ENCODE data around the gene FAM3C.

Gene FAM3C

DNA sequence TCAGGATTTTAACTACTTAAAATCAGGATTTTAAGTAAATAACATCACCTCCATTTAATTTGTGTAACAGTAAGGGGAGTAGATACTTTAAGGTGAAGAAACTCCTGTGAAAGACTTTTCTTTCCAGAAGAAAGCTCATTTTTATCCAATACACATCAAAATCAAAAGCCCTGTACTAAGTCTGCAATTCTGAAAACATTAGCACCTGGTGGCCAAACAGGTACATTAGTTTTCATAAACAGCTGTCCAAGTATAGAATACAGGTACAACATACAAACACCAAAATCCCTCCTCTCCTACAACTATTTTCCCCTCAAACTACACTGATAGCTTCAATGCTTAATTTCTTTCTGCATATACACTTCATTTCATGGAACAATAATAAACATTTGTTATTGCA is 22.9 kb downstream of the FAM3C start:
- no peak for DNase-seq

DNA sequence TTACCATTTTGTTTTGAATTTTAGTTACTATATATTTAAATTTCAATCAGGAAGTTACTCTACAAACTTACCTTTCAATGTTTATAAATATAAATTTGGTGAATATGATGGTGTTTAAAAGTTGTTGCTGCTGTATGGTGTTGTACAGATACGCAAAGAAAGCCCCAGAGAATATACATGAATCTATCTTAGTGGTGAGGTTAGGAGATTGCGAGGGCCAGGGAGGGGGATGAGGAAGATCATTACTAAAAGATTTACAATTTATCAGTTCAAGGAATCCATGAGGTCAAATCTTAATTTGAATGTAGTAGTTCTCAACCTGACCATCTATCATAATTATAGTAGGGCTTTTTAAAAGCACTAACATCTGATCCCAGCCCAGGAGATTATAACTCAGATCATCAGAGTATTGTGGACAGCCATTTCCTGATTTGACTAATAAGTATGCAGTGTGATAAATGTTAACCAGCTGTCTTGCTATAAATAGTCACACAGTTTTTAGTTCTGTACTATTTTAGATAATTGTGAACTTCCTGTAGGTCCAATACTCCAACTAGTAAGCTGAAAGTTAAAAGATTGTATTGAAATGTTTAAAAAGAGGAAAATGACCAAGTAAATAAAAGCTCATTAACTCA is 23.6 kb downstream of the FAM3C start:
- DNase-seq: no peak

DNA sequence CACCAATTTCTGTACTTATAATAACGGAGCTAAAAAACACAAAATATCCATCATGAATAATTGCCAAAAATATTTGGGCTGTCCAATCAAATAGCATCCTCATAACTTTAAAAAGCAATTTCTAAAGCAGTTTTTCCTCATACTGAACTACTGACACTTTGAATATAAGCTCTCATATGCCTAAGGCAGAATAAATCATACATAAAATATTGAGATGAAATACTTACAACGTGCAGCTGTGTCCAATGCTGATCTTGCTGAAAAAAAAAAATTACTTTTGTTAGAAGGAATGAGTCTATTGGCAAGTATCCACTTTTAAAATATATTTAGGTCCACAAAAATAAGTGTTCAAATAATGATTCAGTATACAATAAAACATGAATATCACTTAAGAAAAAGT is 24.2 kb downstream of the FAM3C start:
- no peak for DNase-seq

GRCh38 chr7:121371367-121371766 is 24.7 kb downstream of the FAM3C start:
- no peak for DNase-seq

- DNase-seq: no peak
Observed at GRCh38 chr7:121369462-121369861, 26.6 kb downstream of the FAM3C start.

DNA sequence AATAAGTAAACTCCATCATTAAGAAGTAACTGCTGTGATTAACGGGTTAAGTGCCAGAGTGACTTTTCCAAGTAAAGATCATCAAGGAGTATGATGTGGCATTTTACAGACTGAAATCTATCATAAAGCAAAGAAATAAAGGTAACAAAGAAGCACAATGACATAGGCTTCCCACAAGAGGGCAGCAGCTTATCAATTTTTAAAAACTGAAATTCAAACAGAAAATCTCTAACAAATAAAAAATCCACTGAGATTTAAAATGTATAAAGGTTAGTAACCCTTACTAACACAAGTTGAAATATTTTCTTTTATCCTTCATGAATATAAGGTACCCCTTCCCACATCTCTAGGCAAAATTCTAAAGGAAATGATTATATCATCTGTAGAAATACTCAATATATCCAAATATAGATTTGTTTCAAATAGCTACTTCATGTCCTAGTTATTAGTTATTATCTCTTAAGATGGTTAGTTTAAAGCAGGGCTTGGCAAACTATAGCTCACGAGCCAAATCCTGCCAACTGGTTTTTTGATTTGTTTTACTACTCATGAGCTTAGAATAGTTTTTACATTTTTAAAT is 29.2 kb downstream of the FAM3C start:
- DNase-seq: no peak

GRCh38 chr7:121360564-121360963 is 35.5 kb downstream of the FAM3C start:
- no peak for DNase-seq

DNA sequence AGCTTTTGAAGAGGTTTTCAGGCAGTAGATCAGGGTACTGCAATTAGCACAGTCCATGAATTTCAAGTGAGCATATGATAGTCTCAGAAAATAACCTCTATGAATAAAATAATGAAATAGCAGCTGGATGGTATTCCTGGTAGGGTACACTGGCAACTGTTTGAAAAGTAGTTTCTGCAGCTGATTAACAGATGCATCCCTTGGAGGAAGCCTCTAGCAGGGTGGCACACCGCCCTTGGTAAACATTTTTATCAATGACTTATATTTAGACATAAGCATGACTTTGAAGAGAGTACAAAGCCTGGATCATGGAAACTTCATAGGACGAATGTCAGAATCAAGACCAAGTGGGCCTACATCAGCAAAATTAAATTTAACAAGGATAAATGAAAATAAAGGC is 40.5 kb downstream of the FAM3C start:
- DNase-seq: no peak

DNA sequence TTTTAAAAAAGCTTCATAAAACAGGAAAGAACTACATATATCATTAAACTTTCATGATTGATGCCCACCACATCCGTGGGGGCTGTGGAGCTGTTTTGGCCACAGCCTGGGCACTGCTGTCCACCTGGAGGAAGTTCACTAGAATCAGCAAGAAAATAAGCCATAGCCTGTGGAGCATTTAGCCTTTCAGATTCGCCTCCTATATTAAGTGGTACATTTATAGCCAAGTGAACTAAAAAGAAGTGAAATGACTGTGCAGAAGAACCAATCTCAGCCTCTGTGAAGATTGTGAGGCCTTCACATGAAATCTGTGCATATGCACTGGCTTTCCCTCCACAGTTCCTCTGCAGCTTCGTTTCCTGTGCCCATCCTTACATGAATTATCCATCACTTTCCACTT is 43.8 kb downstream of the FAM3C start:
- no peak for DNase-seq

DNA sequence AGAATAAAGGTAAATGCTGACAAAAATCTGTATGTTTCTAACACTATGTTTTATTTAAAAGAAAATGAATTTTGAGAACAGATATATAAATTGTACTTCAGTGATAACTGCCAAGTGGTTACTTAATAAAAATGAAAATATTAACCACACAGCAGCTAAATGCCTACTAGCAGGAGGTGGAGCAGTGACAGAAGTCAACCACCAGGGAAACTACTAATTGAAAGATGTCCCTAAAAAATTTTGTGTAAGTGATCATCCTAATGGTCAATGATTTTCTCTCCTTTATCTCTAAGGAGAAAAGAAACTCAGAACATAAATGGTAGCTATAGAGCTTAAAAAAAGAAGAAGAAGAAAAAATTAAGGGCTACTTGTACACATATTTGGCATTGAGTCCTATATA is 44.4 kb downstream of the FAM3C start:
- no peak for DNase-seq

- no peak for DNase-seq
Observed at GRCh38 chr7:121344497-121344896, 51.6 kb downstream of the FAM3C start.

GRCh38 chr7:121344093-121344492 is 52.0 kb downstream of the FAM3C start:
- DNase-seq: no peak

- no peak for DNase-seq
Observed at GRCh38 chr7:121343302-121343701, 52.8 kb downstream of the FAM3C start.

DNA sequence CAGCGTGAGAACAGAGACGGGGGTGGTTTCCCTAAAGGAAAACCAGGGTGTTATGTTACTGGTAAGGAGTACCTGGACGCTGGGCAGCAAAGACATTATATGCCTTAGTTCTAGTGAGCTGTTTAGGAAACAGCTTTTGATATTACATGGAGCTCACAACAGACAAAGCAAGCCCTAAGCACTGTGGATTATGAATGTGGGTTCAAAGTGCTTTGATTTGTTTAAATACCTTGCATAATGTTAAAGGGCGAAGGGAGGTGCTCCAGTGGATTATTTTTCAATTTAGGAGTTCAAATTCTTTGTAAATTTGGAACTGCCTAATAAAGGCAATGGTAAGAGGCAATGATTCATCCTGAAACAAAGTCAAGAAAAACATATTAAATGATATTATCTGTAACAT is 53.5 kb downstream of the FAM3C start:
- no peak for DNase-seq

DNA sequence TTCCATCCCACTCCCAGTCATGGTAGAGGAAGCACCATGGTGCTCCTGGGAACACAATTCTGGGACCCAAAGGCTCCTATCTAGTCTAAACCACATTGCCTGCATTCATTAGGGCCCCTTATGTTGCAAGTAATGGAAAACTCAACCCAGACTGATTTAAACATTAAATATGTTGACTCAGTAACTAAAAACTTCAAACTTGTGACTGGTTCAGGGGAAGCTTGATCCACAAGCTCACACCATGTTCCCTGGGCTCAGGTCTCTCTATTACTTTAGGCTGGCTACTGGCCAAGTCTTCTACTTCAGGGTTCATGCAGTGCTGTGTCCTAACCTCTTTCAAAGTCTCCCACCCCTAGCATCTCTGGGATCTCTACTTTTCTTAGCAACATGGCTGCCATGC is 54.2 kb downstream of the FAM3C start:
- no peak for DNase-seq

DNA sequence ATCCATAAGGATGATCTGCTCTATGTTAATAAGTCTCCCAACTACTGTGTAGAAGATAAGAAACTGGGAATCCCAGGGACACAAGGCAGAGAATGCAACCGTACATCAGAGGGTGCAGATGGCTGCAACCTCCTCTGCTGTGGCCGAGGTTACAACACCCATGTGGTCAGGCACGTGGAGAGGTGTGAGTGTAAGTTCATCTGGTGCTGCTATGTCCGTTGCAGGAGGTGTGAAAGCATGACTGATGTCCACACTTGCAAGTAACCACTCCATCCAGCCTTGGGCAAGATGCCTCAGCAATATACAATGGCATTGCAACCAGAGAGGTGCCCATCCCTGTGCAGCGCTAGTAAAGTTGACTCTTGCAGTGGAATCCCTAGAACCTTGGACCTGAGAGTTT is 57.0 kb downstream of the FAM3C start:
- DNase-seq: no peak

GRCh38 chr7:121337398-121337797 is 58.7 kb downstream of the FAM3C start:
- DNase-seq: no peak

DNA sequence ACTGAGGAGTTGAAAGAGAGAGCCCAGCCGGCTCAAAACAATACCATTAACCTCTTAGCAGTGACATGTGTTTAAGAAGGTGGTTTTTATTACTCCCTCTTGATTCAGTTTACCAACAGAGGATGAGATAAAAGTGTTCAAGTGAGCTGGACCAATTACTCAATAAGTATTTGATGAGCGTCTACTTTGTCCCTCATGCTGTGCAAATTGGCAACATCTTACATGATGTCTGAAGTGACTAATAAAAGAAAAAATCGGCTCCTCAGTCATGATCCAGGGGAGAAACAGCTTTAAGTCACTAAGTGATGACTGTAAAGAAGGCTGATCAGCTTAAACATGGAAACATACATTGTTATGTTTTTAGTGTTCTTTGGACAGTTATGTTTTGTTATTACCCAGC is 59.5 kb downstream of the FAM3C start:
- no peak for DNase-seq

- DNase-seq: no peak
Observed at GRCh38 chr7:121334875-121335648, 61.0 kb downstream of the FAM3C start.

DNA sequence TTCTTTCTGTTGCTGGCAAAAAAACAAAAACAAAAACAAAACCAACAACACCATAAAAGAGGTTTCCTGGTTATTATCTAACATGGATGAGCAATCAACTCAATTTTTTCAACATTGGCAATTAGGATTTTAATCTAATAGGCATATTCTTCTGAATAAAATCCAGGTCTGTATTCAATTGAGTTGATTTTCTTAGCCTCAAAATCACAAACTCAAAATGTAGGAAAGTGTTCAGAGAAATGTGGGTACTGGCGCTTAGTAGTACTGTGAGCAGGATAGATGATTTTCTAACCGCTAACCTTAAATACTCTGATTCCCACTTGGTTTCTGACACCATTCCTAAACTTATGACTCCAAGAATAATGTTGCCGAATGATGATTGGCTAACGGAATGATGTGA is 61.7 kb downstream of the FAM3C start:
- DNase-seq: no peak

DNA sequence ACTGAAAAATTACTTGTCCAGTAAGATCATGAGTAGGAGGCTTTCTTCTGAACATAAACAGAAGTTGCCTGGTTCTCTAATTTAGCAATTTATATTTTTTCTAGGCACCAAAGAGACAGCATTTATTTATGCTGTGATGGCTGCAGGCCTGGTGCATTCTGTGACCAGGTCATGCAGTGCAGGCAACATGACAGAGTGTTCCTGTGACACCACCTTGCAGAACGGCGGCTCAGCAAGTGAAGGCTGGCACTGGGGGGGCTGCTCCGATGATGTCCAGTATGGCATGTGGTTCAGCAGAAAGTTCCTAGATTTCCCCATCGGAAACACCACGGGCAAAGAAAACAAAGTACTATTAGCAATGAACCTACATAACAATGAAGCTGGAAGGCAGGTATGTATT is 64.5 kb downstream of the FAM3C start:
- DNase-seq: no peak

GRCh38 chr7:121331048-121331447 is 65.1 kb downstream of the FAM3C start:
- DNase-seq: no peak

- no peak for DNase-seq
Observed at GRCh38 chr7:121330053-121330833, 65.9 kb downstream of the FAM3C start.

Data from CD4-positive, alpha-beta T cell treated with Interleukin-15 for 1 hour (primary cell).